OCI-LY1 (cell line): ENCODE results near the gene CLDN4.

Experiments
- CTCF ChIP-seq: fragments of 200-600 bp; sonication (generic), shearing (Covaris generic); IDR thresholded peaks from 2 replicates; pipeline ENCODE4 v1.5.1; 2017; ENCODE audit warnings: mild to moderate bottlenecking, antibody characterized with exemption, low read length, moderate library complexity, mixed read lengths
- EZH2 ChIP-seq: fragments of 200-600 bp; sonication (generic), shearing (Covaris generic); IDR thresholded peaks from 2 replicates; pipeline ENCODE4 v1.8.0; 2017; ENCODE audit warnings: borderline replicate concordance, mixed run types, mild to moderate bottlenecking, antibody characterized with exemption, low read length, moderate library complexity, mixed read lengths

DNA sequence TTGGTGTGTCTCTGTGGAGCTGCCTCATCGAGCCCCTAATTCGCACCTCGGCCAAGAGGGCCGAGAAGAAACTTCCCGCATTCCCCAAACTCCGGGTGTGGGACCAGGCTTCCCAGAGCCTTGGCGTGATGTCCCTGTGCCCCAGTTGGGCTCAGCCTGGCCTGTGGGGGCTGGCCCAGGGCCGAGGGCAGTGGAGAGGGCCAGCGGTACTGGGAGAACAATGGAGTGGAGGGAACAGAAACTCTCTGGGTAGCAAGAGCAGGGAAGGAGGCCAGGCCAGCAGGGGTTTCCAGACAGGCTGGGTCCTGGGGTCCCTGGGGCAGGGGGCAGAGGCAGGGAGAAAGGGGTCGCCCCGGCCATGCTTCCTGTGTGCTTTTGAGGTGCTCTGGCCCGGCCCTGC lies 46.2 kb downstream of the CLDN4 start:
- no peak for TF ChIP-seq CTCF
- no peak for TF ChIP-seq EZH2
